GM21526 (cell line): ENCODE data around the gene EFS.
"Not testable (repeated sequence)": the region's sequence is repeated elsewhere in the genome, so short reads cannot be mapped to it uniquely, and the experiment has no call there.

Source experiments
- ATAC-seq: cut with Tn5 transposase; IDR thresholded peaks from one replicate; pipeline ENCODE4 v1.9.1; 2021; ENCODE audit warnings: moderate library complexity; ENCODE audit not compliant: unreplicated experiment, low FRiP score

The EFS gene

DNA sequence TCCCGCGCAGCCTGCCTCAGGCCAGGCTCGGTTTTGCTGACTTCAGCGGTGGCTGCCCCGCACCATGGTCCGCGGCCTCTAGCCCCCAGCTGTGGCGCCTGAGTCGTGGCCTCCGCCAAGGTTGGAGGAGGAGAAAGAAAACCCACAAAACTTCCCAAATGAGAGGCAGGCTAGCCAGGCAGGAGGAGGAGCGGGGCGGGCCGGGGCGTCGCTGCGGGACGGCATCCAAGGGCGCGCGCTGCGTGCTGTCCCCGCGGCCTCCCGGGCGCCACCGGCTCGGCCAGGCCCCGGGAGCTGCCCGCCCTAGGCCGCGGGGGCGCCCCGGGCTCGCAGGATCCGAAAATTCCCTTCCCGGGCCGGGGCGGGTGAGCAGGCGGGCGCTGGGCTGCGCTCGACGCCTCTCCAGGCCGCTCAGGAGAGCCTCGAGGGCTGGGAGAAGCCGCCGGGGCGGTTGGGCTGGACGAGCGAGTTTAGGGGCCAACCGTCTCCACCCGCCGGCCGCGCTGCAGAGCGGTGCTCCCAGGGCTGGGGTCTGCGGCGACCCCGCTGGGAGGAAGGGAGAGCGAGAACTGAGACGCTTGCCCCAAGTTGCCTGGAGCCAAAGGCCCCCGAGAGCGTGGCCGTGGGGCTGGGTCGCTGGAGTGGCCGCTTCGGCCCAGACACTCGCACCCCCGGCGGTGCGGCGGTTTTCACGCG lies at the start of gene EFS:
Gene EFS (minus strand): TSS at position 137 of the 696 bp plus-strand sequence. CDS start 147 bp downstream, outside the sequence.
- ATAC-seq: no peak

GRCh38 chr14:23414254-23414653 lies 49.3 kb upstream of the EFS start:
- ATAC-seq: no peak

- ATAC-seq: no peak
These were observed 48.7 kb upstream of the EFS start for GRCh38 chr14:23413681-23414080.

GRCh38 chr14:23411563-23412525 lies 46.9 kb upstream of the EFS start:
- ATAC-seq: no peak

- ATAC-seq: no peak
These were observed 45.1 kb upstream of the EFS start for GRCh38 chr14:23409966-23410635.

DNA sequence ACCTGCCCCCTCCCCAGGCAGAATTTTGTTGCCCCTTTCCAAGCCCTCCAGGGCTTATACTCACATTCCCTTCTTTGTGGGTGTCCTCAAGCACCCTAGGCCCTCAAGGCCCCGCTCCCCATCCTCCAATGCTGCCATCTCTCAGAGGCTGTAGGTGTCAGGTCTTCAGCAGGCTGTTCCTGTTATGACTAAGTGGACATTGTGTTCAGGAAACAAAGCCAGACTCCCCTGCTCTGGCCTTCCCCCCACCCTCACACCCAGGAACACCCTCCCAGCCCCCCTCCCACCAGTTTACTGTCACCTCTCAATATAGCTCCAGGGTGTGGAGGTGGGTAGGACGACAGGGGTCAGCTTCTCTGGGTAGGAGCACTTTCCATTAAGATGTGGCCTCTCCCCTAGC lies 44.5 kb upstream of the EFS start:
- no peak for ATAC-seq

DNA sequence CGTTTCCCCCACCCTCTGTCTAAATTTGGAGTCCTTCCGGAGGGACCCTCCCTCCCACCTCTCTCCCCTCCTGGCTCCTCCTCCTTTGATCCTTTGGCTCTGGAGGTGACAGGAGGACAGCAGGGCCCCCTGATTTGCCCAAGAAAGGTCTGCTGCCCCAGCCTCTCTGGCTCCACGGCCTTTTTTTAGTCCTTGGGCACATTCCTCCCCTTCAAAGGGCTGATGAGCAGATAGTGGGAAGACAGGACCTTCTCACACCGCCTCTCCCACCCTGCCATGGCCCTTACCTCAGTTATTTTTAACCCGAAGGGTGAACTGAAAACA lies 43.3 kb upstream of the EFS start:
- ATAC-seq: no peak

DNA sequence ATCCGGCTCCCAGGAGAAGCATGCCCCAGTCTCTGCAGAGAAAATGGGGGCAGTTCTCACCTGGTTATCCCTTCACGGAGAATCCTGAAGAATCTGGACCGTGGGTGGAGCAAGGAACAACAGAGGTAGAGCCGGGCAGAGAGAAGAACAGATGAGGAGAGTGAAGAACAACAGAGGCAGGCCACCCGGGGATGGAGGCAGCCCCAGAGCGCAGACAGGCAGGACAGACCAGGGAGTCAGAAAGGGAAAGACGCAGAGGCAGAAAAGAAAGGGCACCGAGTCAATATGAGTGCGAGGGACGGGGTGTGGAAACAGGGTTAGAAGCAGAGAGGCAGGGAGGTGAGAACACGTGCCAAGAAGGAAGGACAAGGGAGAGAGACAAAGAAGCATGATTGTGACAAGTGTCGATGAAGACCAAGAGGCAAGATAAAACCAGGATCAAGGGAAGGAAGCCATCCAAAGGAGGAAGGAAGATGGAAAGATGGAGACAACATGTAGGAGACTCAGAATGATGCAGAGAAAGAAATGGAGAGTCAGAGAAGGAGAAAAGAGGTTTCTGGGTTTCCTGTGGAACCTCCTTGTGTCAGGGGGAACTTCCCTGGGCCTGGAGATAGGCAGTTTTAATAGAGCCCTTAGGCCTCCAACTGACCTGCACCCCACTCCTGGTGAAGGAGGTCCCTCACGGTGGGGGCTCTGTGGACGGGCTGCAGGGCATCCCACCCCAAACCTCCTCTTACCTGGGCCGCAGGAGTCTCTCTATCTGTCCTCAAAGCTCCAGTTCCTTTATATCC lies 42.7 kb upstream of the EFS start, which contains the start of gene MYH6:
Gene MYH6 (minus strand): TSS at position 758 of the 791 bp plus-strand sequence. CDS start 1,050 bp downstream, outside the sequence.
- ATAC-seq: no peak

DNA sequence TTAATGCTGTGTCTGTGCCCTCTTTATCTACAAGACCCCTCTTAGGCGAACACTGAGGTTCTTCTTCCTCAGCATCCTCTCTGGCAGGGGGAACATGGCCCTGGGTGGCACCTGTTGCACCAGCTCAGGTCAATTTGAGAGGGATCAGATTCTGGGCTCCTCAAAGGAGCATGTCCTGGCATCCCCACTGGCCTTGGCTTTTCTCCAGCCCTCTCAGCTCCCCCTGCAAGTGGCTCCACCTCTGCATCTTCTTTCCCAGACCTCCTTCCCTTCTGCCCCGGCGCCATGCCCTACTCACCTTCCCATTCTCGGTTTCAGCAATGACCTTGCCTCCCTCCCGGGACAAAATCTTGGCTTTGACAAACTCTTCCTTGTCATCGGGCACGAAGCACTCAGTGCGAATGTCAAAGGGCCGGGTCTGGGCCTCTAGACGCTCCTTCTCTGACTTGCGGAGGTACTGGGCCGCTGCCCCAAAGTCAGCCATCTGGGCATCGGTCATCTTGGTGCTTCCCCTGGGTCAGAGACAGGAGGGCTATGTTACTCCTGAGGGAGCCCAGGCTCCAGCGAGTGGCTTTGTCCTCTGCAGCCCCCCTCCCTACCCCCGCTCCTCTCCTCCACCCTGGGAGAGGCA lies 41.9 kb upstream of the EFS start:
- no peak for ATAC-seq

DNA sequence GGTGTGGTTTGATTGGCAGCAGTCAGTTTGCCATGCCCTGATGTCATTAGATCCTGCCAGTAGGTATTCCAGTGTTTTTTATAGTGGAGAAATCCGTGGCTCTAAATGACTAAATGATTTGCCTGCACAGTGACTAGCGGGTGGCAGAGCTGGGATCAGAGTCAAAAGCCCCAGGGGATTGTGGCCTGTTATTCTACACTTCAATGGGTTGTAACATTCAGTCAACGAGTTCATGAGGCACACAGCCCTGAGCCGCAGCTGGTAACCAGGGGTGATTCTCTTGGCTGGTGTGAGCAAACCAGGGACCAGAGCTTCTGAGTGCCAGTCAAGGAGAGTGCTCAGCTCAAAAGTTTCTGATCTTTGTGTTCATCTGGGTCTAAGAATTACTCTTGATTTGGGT lies 41.3 kb upstream of the EFS start:
- ATAC-seq: no peak

GRCh38 chr14:23405516-23406025 lies 40.6 kb upstream of the EFS start:
- ATAC-seq: no peak

GRCh38 chr14:23405096-23405495 lies 40.1 kb upstream of the EFS start:
- no peak for ATAC-seq

GRCh38 chr14:23404331-23404900 lies 39.4 kb upstream of the EFS start:
- ATAC-seq: no peak

- no peak for ATAC-seq
These were observed 38.9 kb upstream of the EFS start for GRCh38 chr14:23403908-23404307.

- no peak for ATAC-seq
These were observed 38.1 kb upstream of the EFS start for GRCh38 chr14:23403139-23403438.

DNA sequence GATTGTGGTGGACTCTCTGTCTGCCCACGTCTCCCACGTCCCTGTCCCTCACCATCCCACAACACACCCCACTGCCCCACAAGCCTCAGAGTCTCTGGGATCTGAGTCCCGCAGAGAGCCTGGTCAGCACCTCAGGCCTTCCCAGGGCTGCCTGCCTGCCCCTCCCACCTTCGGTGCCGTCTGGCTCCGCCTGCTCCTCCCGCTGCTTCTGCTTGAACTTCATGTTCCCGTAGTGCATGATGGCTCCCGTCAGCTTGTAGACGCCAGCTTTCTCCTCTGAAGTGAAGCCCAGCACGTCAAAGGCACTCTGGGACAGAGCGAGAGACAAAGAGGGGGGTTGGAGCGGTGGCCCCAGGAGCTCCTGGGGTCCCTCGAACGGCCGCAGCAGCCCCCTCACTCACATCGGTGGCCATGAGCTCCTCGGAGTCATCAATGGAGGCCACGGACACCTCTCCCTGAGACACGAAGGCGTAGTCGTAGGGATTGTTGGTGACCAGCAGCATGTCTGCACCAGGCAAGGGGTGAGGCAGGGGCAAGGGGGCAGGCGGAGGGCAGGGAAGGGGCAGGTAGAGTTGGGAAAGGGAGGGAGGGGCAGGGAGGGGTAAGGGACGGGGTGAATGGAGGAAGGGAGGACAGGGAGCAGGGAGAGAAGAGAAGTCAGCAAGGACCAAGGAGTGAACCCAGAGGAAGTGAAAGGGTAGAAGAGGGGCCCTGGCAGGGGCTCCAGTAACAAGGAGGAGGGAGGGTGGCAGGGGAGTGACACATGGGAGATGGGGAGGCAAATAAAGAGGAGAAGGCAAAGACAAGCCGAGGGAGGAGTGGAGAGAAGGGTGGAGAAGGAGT lies 37.5 kb upstream of the EFS start:
- ATAC-seq: no peak

GRCh38 chr14:23401291-23401690 lies 36.3 kb upstream of the EFS start:
- ATAC-seq: no peak

GRCh38 chr14:23400496-23401149 lies 35.7 kb upstream of the EFS start:
- ATAC-seq: not testable (repeated sequence)
